Neutrophil (primary cell): ENCODE measurements around the gene GRIP2.

Experiments
- H3K27ac ChIP-seq: fragments of 200-600 bp; sonication (generic); 2 replicates; pipeline ENCODE4 v1.5.1; 2016; ENCODE audit warnings: mild to moderate bottlenecking, moderate library complexity
- H3K27me3 ChIP-seq: fragments of 200-600 bp; sonication (generic); 2 replicates; pipeline ENCODE4 v1.6.0; 2016; ENCODE audit warnings: mild to moderate bottlenecking
- H3K36me3 ChIP-seq: fragments of 200-600 bp; sonication (generic); 2 replicates; pipeline ENCODE4 v1.5.1; 2017
- H3K4me1 ChIP-seq, 2 experiments: fragments of 200-600 bp in 1 of 2; sonication (generic) in 1 of 2; 1 replicate in 1 of 2; 2 replicates in 1 of 2; pipeline versions ENCODE4 v1.5.1 to v1.6.1; 2013 to 2016; ENCODE audit warnings: low read depth in 1 of 2, low read length in 1 of 2, mild to moderate bottlenecking in 1 of 2, moderate library complexity in 1 of 2; ENCODE audit not compliant: control insufficient read depth in 1 of 2, insufficient read depth in 1 of 2
- H3K4me3 ChIP-seq, 2 experiments: fragments of 200-600 bp in 1 of 2; sonication (generic) in 1 of 2; 1 replicate in 1 of 2; 2 replicates in 1 of 2; pipeline ENCODE4 v1.5.1; 2013 to 2016; ENCODE audit warnings: low read depth in 1 of 2, low read length in 1 of 2, mild to moderate bottlenecking in 1 of 2, moderate library complexity in 1 of 2
- H3K9me3 ChIP-seq: fragments of 200-600 bp; sonication (generic); 2 replicates; pipeline ENCODE4 v1.5.1; 2016
- CTCF ChIP-seq: fragments of 200-600 bp; sonication (generic); IDR thresholded peaks from 2 replicates; pipeline ENCODE4 v1.5.1; 2016; ENCODE audit warnings: antibody characterized with exemption

GRIP2 gene

GRCh38 chr3:14549256-14549919 lies 9.2 kb upstream of the GRIP2 start:
- peaks cover 7 to 8% of the 10 kb centered on the region in 2 experiments for H3K4me1 ChIP-seq
- H3K27me3 ChIP-seq, result peaks cover 68% of the 10 kb centered on the region
- H3K36me3 ChIP-seq, result no peaks in the 10 kb centered on the region
- no peak overlapping the region for H3K27ac ChIP-seq
- no peak for TF ChIP-seq CTCF
- H3K4me3 ChIP-seq, result no peak overlapping the region
- H3K9me3 ChIP-seq, result no peaks in the 10 kb centered on the region

GRCh38 chr3:14548321-14548729 lies 8.2 kb upstream of the GRIP2 start:
- no peak for TF ChIP-seq CTCF
- no peaks in the 10 kb centered on the region for H3K36me3 ChIP-seq
- peaks cover 58% of the 10 kb centered on the region for H3K27me3 ChIP-seq

GRCh38 chr3:14547693-14548092 lies 7.6 kb upstream of the GRIP2 start:
- no peak for TF ChIP-seq CTCF
- peaks cover 54% of the 10 kb centered on the region for H3K27me3 ChIP-seq

More at GRCh38 chr3:14548321-14548729, 8.2 kb upstream of the GRIP2 start:
- Histone ChIP-seq H3K4me3 (no peak overlapping the region), H3K9me3 (no peaks in the 10 kb centered on the region), H3K27ac (no peak overlapping the region), H3K4me1 (no peaks in the 10 kb centered on the region)

GRCh38 chr3:14546041-14546440 lies 5.9 kb upstream of the GRIP2 start:
- Histone ChIP-seq H3K27me3 (peaks cover 47% of the 10 kb centered on the region), H3K4me3 (no peak overlapping the region), H3K4me1 (no peaks in the 10 kb centered on the region), H3K27ac (no peak overlapping the region), H3K9me3 (no peaks in the 10 kb centered on the region), H3K36me3 (no peaks in the 10 kb centered on the region)
- TF ChIP-seq CTCF, result no peak

More at GRCh38 chr3:14547693-14548092, 7.6 kb upstream of the GRIP2 start:
- no peak overlapping the region for H3K27ac ChIP-seq
- no peaks in the 10 kb centered on the region for H3K9me3 ChIP-seq
- H3K4me1 ChIP-seq, result no peaks in the 10 kb centered on the region
- H3K4me3 ChIP-seq, result no peak overlapping the region
- H3K36me3 ChIP-seq, result no peaks in the 10 kb centered on the region

- no peaks in the 10 kb centered on the region for H3K9me3 ChIP-seq
- H3K27ac ChIP-seq, result no peak overlapping the region
- no peak overlapping the region for H3K4me3 ChIP-seq
- no peaks in the 10 kb centered on the region for H3K36me3 ChIP-seq
- peaks cover 39% of the 10 kb centered on the region for H3K27me3 ChIP-seq
- no peaks in the 10 kb centered on the region for H3K4me1 ChIP-seq
- TF ChIP-seq CTCF, result no peak
Measured at GRCh38 chr3:14545251-14545635, 5.1 kb upstream of the GRIP2 start.
